Measurements from ENCODE around the gene SMOC2. TPM values are rescaled to one million over a fixed set of nuclear protein-coding genes. Genes with fewer than 3 reads are reported as not detected.

The SMOC2 gene
- total and polyA plus RNA-seq, 2 of the 13 experiments (the other 11 are each of a cell fraction or from before 2014, with no cell fraction given), result not detected

DNA sequence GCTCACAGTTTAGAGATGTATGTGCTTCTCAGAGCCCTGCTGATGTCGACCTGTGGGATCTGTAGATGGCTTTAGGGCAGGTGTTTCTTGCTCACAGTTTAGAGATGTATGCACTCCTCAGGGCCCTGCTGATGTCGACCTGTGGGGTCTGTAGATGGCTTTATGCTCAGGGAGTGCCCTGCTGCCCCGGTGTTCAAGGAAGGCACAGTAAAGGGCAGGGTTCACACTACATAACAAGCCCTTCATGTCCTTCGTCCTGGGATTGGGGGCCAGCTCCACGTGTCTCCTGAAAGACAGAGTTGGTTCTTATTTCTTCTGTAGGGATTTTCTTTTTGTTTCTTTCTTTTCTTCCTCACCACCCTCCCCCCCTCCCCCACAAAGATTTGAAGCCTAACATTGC is 91.1 kb downstream of the SMOC2 start:
- ATAC-seq (no peak), FAIRE-seq (no peak), DNase-seq (ENCODE audit: low spot score) (no peak)
- Histone ChIP-seq H3K27me3 (ENCODE audit: control insufficient read depth in 1 of 2, insufficient read depth in 2 of 2, low read length in 2 of 2) (peaks cover 7 to 65% of the 10 kb centered on the region in 2 experiments; a peak in 4 of 5 replicates), H3K27ac (ENCODE audit: extremely low read length, insufficient read depth, low read length) (no peak overlapping the region), H3K9ac (ENCODE audit: insufficient read depth, low read depth, low read length) (no peak overlapping the region), H3K4me3 (replicated peaks in 1 of 3; ENCODE audit: insufficient read depth in 1 of 3, low read depth in 2 of 3, low read length in 3 of 3) (no peak overlapping the region), H3K4me2 (ENCODE audit: low read depth, low read length) (no peak overlapping the region), H3K9me3 (ENCODE audit: low read length) (no peaks in the 10 kb centered on the region), H4K20me1 (ENCODE audit: insufficient read depth, low read length) (no peaks in the 10 kb centered on the region), H3K79me2 (ENCODE audit: insufficient read depth, low read length) (no peaks in the 10 kb centered on the region), H3K4me1 (ENCODE audit: insufficient read depth, low read length) (no peaks in the 10 kb centered on the region), H2AFZ (ENCODE audit: low read length) (no peak overlapping the region), H3K36me3 (replicated peaks in 1 of 2; ENCODE audit: control insufficient read depth in 1 of 2, insufficient read depth in 2 of 2, low read length in 2 of 2) (no peaks in the 10 kb centered on the region)
- intact Hi-C loops (cut with micrococcal nuclease; ENCODE audit: unreplicated experiment) (no loop called here), in situ Hi-C loops (cut with HindIII; ENCODE audit: extremely low pct_ligation_motif_present, low pct_unique_long_range_greater_than_20kb) (no loop called here)
- TF ChIP-seq AGO2 (optimal IDR thresholded peaks at IDR 0.05; ENCODE audit: low read depth, low read length) (no peak), PAWR (CRISPR knock-in tag; IDR thresholded peaks at IDR 0.05; ENCODE audit: borderline replicate concordance) (no peak), GMEB1 (CRISPR knock-in tag; IDR thresholded peaks at IDR 0.05; ENCODE audit: borderline replicate concordance) (no peak), ISL2 (CRISPR knock-in tag; IDR thresholded peaks at IDR 0.05) (no peak), ZFY (CRISPR knock-in tag; IDR thresholded peaks at IDR 0.05) (no peak), ZNF382 (CRISPR knock-in tag; IDR thresholded peaks at IDR 0.05; ENCODE audit: borderline replicate concordance) (no peak), REL (CRISPR knock-in tag; conservative IDR thresholded peaks at IDR 0.05) (no peak), RXRB (CRISPR knock-in tag; IDR thresholded peaks at IDR 0.05; ENCODE audit: borderline replicate concordance) (no peak)
- TF ChIP-seq, protein P1, sequence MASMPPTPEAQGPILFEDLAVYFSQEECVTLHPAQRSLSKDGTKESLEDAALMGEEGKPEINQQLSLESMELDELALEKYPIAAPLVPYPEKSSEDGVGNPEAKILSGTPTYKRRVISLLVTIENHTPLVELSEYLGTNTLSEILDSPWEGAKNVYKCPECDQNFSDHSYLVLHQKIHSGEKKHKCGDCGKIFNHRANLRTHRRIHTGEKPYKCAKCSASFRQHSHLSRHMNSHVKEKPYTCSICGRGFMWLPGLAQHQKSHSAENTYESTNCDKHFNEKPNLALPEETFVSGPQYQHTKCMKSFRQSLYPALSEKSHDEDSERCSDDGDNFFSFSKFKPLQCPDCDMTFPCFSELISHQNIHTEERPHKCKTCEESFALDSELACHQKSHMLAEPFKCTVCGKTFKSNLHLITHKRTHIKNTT (CRISPR knock-in tag; IDR thresholded peaks at IDR 0.05), result no peak
- 3% methylated on average over 4 of the region's 5 CpGs for WGBS (ENCODE audit: low lambda C conversion rate)
- POLR2A ChIA-PET, result no interaction called here
- no TSS peak for BruUV-seq (replicated peaks)
- CTCF ChIA-PET (ENCODE audit: low intra/inter-chr PET ratio, low total read pairs), result no interaction called here

All from HepG2 (cell line).